ENCODE results near the gene KRTAP5-7. TPM values are rescaled to one million over a fixed set of nuclear protein-coding genes. Genes with fewer than 3 reads are reported as not detected.

The KRTAP5-7 gene
- total RNA-seq, 1 donor from 2014 or later = not detected

DNA sequence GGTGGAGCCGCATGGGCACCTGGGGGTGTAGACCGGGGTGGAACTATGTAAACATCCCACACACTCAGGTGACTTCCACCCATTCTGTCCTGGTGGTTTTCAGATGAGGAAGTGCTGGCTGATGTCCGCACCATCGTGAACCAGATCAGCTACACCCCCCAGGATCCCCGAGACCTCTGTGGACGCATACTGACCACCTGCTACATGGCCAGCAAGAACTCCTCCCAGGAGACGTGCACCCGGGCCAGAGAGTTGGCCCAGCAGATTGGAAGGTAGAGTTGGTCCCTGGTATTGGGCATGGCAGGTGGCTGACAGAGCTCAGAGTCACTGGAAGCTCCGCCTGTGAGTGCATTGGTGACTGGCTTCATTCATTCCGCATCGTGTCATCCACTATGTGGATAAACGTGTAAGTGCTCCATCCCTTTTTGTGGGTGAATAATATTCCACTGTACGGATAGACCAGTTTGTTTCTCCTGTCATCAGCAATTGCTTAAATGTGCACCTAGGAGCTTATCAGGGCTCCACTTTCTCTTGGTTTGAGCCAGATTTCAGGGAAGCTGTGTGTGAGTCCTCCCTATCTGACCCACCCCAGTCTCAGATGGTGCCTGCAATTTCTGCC lies 44.2 kb upstream of the KRTAP5-7 start:
- Histone ChIP-seq H3K27ac (no peak overlapping the region), H3K36me3 (peaks cover 89% of the 10 kb centered on the region), H3K27me3 (ENCODE audit: low read depth) (no peaks in the 10 kb centered on the region), H3K4me1 (no peaks in the 10 kb centered on the region), H3K9me3 (no peaks in the 10 kb centered on the region), H3K4me3 (no peak overlapping the region)
- no peak for DNase-seq
- intact Hi-C loops (cut with DNase I) = no loop called here
- TF ChIP-seq, protein P1, sequence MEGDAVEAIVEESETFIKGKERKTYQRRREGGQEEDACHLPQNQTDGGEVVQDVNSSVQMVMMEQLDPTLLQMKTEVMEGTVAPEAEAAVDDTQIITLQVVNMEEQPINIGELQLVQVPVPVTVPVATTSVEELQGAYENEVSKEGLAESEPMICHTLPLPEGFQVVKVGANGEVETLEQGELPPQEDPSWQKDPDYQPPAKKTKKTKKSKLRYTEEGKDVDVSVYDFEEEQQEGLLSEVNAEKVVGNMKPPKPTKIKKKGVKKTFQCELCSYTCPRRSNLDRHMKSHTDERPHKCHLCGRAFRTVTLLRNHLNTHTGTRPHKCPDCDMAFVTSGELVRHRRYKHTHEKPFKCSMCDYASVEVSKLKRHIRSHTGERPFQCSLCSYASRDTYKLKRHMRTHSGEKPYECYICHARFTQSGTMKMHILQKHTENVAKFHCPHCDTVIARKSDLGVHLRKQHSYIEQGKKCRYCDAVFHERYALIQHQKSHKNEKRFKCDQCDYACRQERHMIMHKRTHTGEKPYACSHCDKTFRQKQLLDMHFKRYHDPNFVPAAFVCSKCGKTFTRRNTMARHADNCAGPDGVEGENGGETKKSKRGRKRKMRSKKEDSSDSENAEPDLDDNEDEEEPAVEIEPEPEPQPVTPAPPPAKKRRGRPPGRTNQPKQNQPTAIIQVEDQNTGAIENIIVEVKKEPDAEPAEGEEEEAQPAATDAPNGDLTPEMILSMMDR (IDR thresholded peaks at IDR 0.05) = no peak
- no peak for ATAC-seq

GRCh38 chr11:71483692-71484091 lies 43.4 kb upstream of the KRTAP5-7 start:
- peaks cover 7% of the 10 kb centered on the region for H3K4me1 ChIP-seq
- no peaks in the 10 kb centered on the region for H3K9me3 ChIP-seq
- no peak overlapping the region for H3K4me3 ChIP-seq
- peaks cover 90% of the 10 kb centered on the region for H3K36me3 ChIP-seq
- DNase-seq (no peak), ATAC-seq (no peak)
- H3K27me3 ChIP-seq (ENCODE audit: low read depth) = no peaks in the 10 kb centered on the region
- intact Hi-C loops (cut with DNase I) = no loop called here
- TF ChIP-seq, protein P1 (IDR thresholded peaks at IDR 0.05) = no peak
- no peak overlapping the region for H3K27ac ChIP-seq

- ATAC-seq = no peak
- peaks cover 86% of the 10 kb centered on the region for H3K36me3 ChIP-seq
These were observed 42.6 kb upstream of the KRTAP5-7 start for GRCh38 chr11:71484248-71485062.

DNA sequence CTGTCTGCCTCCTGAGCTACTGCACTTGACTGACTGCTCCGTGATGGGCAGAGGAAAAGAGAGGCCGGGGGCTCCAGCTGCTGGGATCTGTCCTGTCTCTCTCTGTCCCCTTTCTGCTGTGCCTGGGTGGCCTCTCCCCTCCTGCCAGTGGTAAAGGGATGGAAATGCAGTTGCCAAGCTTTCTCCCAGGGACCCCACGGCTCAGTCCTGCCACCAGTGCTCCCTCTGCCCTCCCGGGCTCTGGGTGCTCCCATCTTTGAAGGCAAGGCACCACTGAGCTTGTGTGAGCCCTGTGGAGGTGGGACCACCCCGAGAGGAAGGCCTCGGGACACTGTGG lies 42.0 kb upstream of the KRTAP5-7 start:
- no peak for ATAC-seq

More at GRCh38 chr11:71484248-71485062, 42.6 kb upstream of the KRTAP5-7 start:
- H3K9me3 ChIP-seq = no peaks in the 10 kb centered on the region
- peaks cover 15% of the 10 kb centered on the region for H3K4me1 ChIP-seq
- DNase-seq = no peak
- no peaks in the 10 kb centered on the region for H3K27me3 ChIP-seq (ENCODE audit: low read depth)
- H3K27ac ChIP-seq = no peak overlapping the region
- intact Hi-C loops (cut with DNase I) = no loop called here
- H3K4me3 ChIP-seq = no peak overlapping the region
- TF ChIP-seq, protein P1 (IDR thresholded peaks at IDR 0.05) = no peak

DNA sequence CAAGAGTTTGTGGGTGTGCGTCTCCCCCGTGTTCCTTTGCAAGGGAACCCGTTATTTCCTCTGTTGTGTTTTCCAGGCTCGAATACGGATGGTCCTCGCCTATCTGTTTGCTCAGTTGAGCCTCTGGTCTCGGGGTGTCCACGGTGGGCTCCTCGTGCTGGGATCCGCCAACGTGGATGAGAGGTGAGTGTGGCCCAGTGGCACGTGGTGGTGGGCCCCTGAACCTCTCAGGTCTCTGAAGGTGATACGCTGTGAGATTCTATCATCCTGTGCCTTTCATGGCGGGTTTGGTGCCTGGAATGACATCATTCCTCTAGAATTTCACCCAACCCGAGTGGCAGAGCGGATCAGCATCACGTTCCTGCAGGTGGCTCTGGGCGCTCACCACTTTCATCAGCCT lies 41.6 kb upstream of the KRTAP5-7 start:
- Histone ChIP-seq H3K9me3 (no peaks in the 10 kb centered on the region), H3K4me3 (no peak overlapping the region), H3K27ac (no peak overlapping the region), H3K4me1 (peaks cover 17% of the 10 kb centered on the region), H3K36me3 (peaks cover 85% of the 10 kb centered on the region), H3K27me3 (ENCODE audit: low read depth) (no peaks in the 10 kb centered on the region)
- DNase-seq (no peak), ATAC-seq (no peak)
- intact Hi-C loops (cut with DNase I) = no loop called here
- TF ChIP-seq, protein P1 (IDR thresholded peaks at IDR 0.05) = no peak

More for the DNA sequence above, 42.0 kb upstream of the KRTAP5-7 start:
- Histone ChIP-seq H3K27me3 (ENCODE audit: low read depth) (no peaks in the 10 kb centered on the region), H3K27ac (no peak overlapping the region), H3K36me3 (peaks cover 85% of the 10 kb centered on the region), H3K4me3 (no peak overlapping the region), H3K4me1 (peaks cover 17% of the 10 kb centered on the region), H3K9me3 (no peaks in the 10 kb centered on the region)
- no peak for DNase-seq
- TF ChIP-seq, protein P1 (IDR thresholded peaks at IDR 0.05) = no peak
- intact Hi-C loops (cut with DNase I) = no loop called here
